Esophagus squamous epithelium (tissue), 4 donors: ENCODE results near the gene PPM1L.

Source experiments
- CTCF ChIP-seq, 6 experiments: fragments of 450-650 bp in 4 of 6; fragments of 200-600 bp in 2 of 6; sonication (generic) in 2 of 6; IDR thresholded peaks; one replicate each; pipeline ENCODE4 v1.5.1; 2016 to 2019; ENCODE audit warnings: antibody characterized with exemption in 6 of 6, mild to moderate bottlenecking in 4 of 6, moderate library complexity in 4 of 6
- POLR2A ChIP-seq, 4 donors: fragments of 450-650 bp; IDR thresholded peaks; one replicate each; pipeline ENCODE4 v1.6.1; 2017; ENCODE audit warnings: antibody characterized with exemption in 4 of 4, mild to moderate bottlenecking in 4 of 4, moderate library complexity in 3 of 4

- TF ChIP-seq POLR2A (IDR thresholded peaks at IDR 0.05) (no peak), CTCF (IDR thresholded peaks at IDR 0.05) (no peak)
Measured at GRCh38 chr3:160797356-160797755, 41.3 kb downstream of the PPM1L start.
